Calu3 (cell line): ENCODE results near the gene ZNF148. TPM values are rescaled to one million over a fixed set of nuclear protein-coding genes. Genes with fewer than 3 reads are reported as not detected.

Source experiments
- BruUV-seq: library from RNA; stranded (reverse); fragments of 400-500 nt; replicated peaks from 2 replicates; lab custom pipeline; 2021; lab: Mats Ljungman, UMichigan
- CTCF ChIA-PET: fragments of 300-600 bp; sonication (Branson Sonifier 250); formaldehyde crosslinking; loops from one replicate; lab custom pipeline; 2022; ENCODE audit warnings: antibody characterized with exemption; lab: Charles Lee
- DNase-seq: peaks from one replicate; pipeline ENCODE4 v3.0.0; 2022
- H3K27ac Mint-ChIP-seq: one replicate; pipeline ENCODE4 v1.8.0; 2022; ENCODE audit warnings: mixed read lengths; ENCODE audit not compliant: unreplicated experiment
- H3K27me3 Mint-ChIP-seq: one replicate; pipeline ENCODE4 v1.8.0; 2022; ENCODE audit warnings: mixed read lengths; ENCODE audit not compliant: unreplicated experiment
- H3K36me3 Mint-ChIP-seq: one replicate; pipeline ENCODE4 v1.8.0; 2022; ENCODE audit warnings: mild to moderate bottlenecking, moderate library complexity, mixed read lengths; ENCODE audit not compliant: insufficient read depth, unreplicated experiment
- H3K4me1 Mint-ChIP-seq: one replicate; pipeline ENCODE4 v1.8.0; 2022; ENCODE audit warnings: mild to moderate bottlenecking, low read depth, mixed read lengths; ENCODE audit not compliant: unreplicated experiment
- H3K4me3 Mint-ChIP-seq: one replicate; pipeline ENCODE4 v1.8.0; 2022; ENCODE audit warnings: mild to moderate bottlenecking, low read depth, moderate library complexity, mixed read lengths; ENCODE audit not compliant: unreplicated experiment
- H3K9me3 Mint-ChIP-seq: one replicate; pipeline ENCODE4 v1.8.0; 2022; ENCODE audit warnings: low read depth, mixed read lengths; ENCODE audit not compliant: unreplicated experiment
- CTCF ChIP-seq: fragments of 200-600 bp; IDR thresholded peaks from one replicate; pipeline ENCODE4 v1.8.0; 2022; ENCODE audit warnings: antibody characterized with exemption; ENCODE audit not compliant: unreplicated experiment
- intact Hi-C: fragments of 100-400 bp; cut with micrococcal nuclease; formaldehyde crosslinking; loops from one replicate; pipeline ENCODE4 v1.10.0; 2022; ENCODE audit not compliant: unreplicated experiment
- total RNA-seq: library from RNA; stranded (reverse); gene quantifications from 2 replicates; pipeline ENCODE4 v1.2.3, GENCODE V29; 2022

The ZNF148 gene
- total RNA-seq, 1 experiment from 2014 or later = 55.0 TPM

- Mint-ChIP-seq H3K27ac (peak overlapping the region; percentile 48), H3K9me3 (peaks cover 13% of the 10 kb centered on the region), H3K27me3 (no peaks in the 10 kb centered on the region), H3K4me3 (no peak overlapping the region), H3K36me3 (peaks cover 48% of the 10 kb centered on the region), H3K4me1 (peaks cover 17% of the 10 kb centered on the region)
- BruUV-seq = no TSS peak
- TF ChIP-seq CTCF = no peak
- intact Hi-C loops = no loop called here
- DNase-seq = no peak
- CTCF ChIA-PET = no interaction called here
Measured at GRCh38 chr3:125313060-125313635, 62.0 kb downstream of the ZNF148 start.

GRCh38 chr3:125310623-125311081, 64.5 kb downstream of the ZNF148 start:
- H3K27me3 Mint-ChIP-seq = no peaks in the 10 kb centered on the region
- no peak overlapping the region for H3K27ac Mint-ChIP-seq
- H3K36me3 Mint-ChIP-seq = peaks cover 41% of the 10 kb centered on the region
- intact Hi-C loops = no loop called here
- no peak for DNase-seq
- TF ChIP-seq CTCF = no peak
- H3K4me1 Mint-ChIP-seq = no peaks in the 10 kb centered on the region
- no TSS peak for BruUV-seq
- H3K4me3 Mint-ChIP-seq = no peak overlapping the region
- H3K9me3 Mint-ChIP-seq = peaks cover 10% of the 10 kb centered on the region
- CTCF ChIA-PET = no interaction called here

GRCh38 chr3:125309476-125309875, 65.6 kb downstream of the ZNF148 start:
- no peak overlapping the region for H3K4me3 Mint-ChIP-seq
- peaks cover 10% of the 10 kb centered on the region for H3K9me3 Mint-ChIP-seq
- no peak for DNase-seq
- intact Hi-C loops = no loop called here
- H3K36me3 Mint-ChIP-seq = peaks cover 41% of the 10 kb centered on the region
- no peaks in the 10 kb centered on the region for H3K27me3 Mint-ChIP-seq
- BruUV-seq = no TSS peak
- no peaks in the 10 kb centered on the region for H3K4me1 Mint-ChIP-seq
- CTCF ChIA-PET = interaction anchor here (0.6 kb wide), 1 partner anchor 176 kb away, joined by 3 read pairs; no protein-coding TSS in a partner anchor
- TF ChIP-seq CTCF = no peak
- no peak overlapping the region for H3K27ac Mint-ChIP-seq

- no peak for TF ChIP-seq CTCF
- no TSS peak for BruUV-seq
- H3K4me3 Mint-ChIP-seq = no peak overlapping the region
- H3K4me1 Mint-ChIP-seq = no peaks in the 10 kb centered on the region
- intact Hi-C loops = no loop called here
- H3K27me3 Mint-ChIP-seq = no peaks in the 10 kb centered on the region
- H3K36me3 Mint-ChIP-seq = peaks cover 31% of the 10 kb centered on the region
- CTCF ChIA-PET = interaction anchor here (0.6 kb wide), 1 partner anchor 254 kb away, joined by 3 read pairs; no protein-coding TSS in a partner anchor
- peaks cover 5% of the 10 kb centered on the region for H3K9me3 Mint-ChIP-seq
- DNase-seq = no peak
- no peak overlapping the region for H3K27ac Mint-ChIP-seq
Measured at GRCh38 chr3:125306620-125307019, 68.5 kb downstream of the ZNF148 start.
